Mammary epithelial cell (primary cell): ENCODE data around the gene TXNRD2.

Source experiments
- CTCF ChIP-seq, 2 donors: IDR thresholded peaks in 1 of 2; conservative IDR thresholded peaks in 1 of 2; 2 replicates each; pipeline ENCODE4 v1.5.1; 2011 to 2012; ENCODE audit warnings: inconsistent platforms in 2 of 2, low read length in 2 of 2, mild to moderate bottlenecking in 2 of 2, control low read depth in 1 of 2, low read depth in 1 of 2; ENCODE audit not compliant: insufficient read depth in 1 of 2; ENCODE audit errors: extremely low read depth in 1 of 2
- EZH2 ChIP-seq: IDR thresholded peaks from 2 replicates; pipeline ENCODE4 v1.6.1; 2012; ENCODE audit warnings: low read length, inconsistent platforms, borderline replicate concordance

- no peak for TF ChIP-seq CTCF (conservative IDR thresholded peaks at IDR 0.05 in 1 of 2, IDR thresholded peaks at IDR 0.05 in 1 of 2; ENCODE audit: extremely low read depth in 1 of 2, insufficient read depth in 1 of 2, low read depth in 1 of 2, low read length in 2 of 2)
- TF ChIP-seq EZH2: no peak
Measured at GRCh38 chr22:19986410-19987341, 45.1 kb upstream of the TXNRD2 start.
